Stimulated activated naive CD4-positive, alpha-beta T cell (primary cell): ENCODE results near the gene GINS2.

Experiments
- DNase-seq, 6 experiments: peaks; one replicate each; lab custom pipeline; 2025; lab: John Stamatoyannopoulos, UW

Gene GINS2

DNA sequence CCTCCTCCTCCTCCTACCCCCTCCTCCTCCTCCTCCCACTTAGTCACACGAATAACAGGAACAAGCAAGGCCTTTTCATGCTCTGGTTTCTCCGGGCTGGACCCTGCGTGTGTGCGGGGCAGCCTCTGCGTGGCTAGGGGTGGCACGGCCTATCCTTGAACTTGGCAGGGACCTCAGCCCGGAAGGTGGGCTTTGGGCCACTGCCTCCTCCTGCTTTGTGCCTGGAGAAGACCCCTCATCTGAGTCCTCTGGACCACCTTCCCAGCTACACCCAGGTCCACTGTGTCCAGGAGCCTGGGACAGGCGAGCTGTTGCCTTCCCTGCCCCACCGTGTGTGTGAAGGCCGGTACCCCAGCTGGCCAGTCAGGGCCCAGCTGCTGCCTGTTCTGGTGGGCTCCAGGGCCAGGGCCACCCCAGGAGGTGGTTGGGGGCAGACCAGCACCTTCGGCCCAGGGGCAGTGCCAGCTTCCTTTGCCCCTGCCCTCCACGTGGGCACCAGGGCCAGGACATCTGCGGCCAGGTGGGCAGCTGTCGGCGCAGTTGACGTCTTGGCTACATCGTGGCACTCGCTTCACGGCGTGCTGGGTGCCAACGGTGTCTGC, 35.4 kb downstream of the GINS2 start:
- DNase-seq = no peak

DNA sequence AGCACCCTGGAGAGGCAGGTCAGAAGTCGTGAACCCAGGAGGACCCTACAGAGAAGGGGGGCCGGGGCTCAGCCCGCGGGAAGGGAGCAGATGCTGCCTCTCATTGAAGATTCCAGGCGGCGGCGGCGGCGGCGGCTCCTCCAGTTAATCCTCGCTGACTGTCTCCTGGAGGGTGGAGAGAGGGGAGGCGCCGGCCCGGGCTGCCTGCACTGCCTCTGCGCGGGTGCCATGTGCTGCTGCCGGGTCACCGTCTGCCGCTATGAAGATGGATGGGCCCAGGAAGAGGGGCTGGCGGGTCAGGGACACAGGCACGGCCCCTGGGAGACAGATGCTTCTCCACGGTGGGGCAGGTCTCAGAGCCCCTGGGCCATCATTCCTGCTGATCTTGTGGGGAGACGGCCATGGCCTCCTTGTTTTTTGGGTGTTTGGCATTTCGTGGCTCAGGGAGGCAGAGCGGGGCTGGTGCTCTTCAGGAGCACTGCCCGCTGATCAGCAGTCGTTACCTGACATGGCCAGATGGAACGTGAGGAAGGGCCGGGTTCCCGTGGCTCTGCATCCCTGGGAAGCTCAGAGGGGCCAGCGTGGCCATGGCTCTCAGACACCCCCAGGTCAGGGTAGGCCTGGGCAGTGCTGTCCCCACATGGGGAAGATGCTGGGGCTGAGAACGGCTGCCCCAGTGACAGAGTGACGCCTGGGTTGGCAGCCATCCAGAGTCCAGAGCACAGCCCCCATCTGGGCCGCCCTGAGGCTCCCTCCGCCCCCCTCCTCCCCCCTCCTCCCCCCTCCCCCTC, 36.1 kb downstream of the GINS2 start:
- DNase-seq = no peak

DNA sequence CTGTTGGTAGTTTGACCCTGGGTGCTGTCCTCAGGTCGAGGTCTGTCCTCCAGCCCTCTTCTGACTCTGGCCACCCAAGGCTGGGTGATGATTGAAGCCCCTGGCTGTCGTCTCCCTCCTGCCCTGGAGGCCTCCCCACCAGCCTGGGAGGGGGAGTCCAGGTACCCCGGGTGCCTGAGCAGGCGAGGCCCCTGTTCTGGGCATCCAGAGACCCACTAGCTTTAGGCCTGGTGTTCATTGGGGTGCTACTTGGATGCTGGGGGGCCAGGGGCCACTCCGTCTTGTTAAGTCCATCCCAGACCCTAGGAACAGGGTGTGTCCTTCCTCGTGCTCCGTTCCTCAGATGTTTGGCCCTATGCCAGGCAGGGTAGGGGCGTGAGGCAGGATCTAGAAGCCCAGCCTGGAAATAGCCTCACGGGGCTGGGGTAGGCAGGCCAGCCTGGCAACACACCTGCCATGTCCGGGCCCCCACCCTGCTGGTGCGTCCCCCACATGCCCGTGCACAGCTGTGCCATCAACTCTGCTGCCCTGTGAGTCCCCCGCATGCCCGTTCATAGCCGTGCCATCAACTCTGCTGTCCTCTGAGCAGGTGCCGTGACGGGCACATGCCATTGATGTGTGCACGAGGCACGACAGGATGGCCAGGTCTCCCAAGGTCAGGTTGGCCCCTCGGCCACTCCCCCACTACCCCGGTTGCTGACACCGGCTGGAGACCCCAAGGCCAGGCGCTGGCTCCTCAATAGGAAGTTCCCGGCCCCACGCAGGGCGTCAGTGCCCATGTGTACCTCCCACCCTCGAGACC, 36.9 kb downstream of the GINS2 start:
- DNase-seq = no peak

DNA sequence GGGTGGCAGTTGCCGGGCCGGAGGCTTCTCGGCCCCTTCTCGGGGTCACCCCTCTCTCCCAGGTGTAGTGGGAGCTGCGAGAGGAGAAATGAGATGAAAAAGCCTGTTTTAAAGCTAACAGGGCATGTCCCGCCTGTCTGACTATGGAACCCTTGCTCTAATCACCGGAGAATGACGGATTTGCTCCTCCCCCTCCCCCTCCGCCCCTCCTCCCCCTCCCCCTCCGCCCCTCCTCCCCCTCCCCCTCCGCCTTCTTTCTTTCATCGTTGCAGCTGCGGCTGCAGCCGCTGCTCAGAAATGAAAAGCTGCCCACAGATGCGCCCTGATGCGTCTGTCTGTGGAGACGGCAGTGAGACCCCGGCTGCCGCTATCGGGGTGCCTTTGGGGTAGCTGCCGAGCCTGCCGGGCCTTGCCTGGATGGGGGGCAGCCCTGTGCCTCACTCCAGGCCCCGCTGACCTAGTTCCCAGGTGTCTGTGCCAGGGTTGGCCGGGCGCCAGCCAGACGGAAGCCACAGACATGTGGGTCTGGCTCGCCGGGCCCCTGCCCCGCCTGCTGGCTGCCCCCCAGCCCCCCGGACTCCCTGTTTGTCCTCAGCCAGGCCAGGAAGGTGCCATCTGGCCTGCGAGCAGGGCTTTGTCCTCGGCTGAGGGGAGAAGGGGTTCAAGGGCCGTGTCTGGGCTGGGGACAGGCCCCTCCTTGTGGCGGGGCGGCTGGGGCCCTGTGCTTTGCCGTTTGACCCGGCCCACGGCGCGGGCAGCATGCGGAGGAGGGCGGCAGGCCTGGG, 37.7 kb downstream of the GINS2 start:
- DNase-seq = no peak

DNA sequence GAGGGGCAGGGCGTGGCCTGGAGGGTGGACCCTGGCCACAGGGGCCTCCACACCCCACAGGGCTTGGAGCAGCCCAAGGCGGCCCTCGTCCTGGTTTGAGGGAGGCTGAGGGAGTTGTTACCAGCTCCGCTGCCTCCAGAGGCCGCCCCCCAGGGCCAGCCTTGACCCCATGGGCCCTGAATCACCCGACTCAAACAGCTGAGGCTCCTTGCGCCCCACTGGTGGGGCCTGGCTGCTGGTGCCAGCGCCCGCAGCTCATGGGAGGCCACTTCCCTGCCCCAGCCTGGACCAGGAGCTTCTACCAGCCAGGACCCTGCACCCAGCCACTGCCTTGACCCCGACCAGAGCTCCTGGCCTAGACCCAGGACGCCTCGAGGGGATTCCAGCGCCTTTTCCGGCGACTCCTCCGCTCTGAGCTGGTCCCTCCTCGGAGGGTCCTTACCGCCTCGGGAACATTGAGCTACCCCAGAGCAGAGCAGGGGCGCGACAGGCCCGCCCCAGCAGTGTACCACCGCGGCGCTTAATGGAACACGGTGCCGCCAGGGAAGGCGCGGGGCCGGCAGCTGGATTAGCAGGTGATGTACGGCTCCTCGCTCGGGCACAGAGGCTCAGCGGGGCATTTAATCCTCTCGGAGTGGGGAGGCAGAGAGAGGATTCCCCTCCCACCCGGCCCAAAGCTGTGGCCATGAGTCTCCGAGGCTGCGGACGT, 38.5 kb downstream of the GINS2 start:
- no peak for DNase-seq

DNA sequence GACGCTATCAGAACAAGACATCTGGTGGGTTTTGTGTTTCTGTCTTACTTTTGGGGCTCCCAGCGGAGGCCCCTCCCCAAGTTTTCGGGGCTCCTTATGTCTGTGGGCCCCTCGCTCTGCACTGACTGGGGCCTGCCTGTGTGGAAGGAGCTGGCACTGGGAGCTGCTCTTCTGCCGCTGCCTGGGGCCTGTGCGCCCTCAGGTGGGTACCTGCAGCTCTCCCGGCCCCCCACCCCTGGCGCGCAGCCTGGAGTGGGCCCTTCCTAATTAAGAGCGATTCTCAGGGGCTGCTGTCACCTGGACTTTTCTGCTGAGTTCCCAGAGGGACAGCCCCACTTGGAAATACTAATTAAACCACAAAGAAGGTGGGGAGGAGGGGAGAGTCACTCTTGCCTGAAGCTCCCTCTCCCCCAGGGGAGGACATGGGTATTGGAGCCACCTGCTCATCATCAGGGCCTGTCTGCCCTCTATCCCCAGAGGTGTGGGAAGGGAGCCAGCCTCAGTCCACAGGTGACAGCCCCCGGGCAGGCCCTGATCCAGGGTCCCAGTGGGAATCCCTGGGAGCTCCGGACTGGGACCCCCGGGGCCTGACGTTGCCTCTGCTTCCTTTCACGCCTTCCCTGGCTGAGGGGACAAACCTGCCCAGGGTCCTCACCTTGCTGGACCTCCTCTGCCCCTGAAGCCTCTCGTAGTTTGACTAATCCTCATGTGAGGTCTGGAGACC, 39.2 kb downstream of the GINS2 start:
- DNase-seq = no peak

DNA sequence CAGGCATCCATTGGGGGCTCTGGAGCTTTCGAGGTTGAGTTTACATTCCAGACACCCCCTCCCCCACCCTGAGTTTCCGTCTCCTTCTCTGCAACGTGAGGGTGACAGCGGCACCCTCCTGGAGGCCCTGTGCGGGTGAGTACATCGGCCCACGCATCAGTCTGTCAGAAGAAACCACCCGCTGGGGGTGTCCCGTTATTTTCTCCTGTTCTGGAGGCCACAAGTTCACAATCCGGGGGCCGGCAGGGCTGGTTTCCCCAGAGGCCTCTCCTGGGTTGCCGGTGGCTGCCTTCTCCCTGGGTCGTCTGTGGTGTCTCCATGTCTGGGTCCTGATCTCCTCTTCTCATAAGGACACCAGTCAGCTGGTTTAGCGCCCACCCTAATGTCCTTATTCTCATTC, 39.9 kb downstream of the GINS2 start:
- DNase-seq = no peak

DNA sequence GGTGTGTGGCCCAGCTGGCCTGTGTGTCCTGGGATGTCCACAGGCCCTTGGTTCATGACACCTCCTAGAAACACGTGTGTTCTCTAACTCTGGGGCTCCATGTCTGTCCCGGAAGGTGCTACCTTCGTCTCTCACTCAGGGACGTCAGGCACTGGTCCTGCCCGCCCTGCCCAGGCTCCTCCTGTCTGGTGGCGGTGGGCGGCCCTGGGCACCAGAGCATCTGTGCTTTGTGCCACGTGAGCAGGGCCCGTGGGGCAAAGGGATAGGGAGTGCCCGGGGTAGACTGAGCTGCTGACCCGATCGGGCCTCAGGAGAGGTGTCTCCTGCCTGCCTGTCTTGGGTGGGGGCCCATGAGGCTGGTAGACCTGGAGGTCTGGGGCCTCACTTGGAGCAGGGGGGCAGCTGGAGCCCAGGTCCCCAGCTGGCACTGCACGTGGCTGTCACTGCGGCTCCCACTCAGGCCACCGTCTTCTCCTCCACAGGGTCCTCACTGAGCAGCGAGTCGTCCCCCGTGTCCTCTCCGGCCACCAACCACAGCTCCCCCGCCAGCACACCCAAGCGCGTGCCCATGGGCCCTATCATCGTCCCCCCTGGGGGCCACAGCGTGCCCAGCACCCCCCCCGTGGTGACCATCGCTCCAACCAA, 40.6 kb downstream of the GINS2 start:
- no peak for DNase-seq

DNA sequence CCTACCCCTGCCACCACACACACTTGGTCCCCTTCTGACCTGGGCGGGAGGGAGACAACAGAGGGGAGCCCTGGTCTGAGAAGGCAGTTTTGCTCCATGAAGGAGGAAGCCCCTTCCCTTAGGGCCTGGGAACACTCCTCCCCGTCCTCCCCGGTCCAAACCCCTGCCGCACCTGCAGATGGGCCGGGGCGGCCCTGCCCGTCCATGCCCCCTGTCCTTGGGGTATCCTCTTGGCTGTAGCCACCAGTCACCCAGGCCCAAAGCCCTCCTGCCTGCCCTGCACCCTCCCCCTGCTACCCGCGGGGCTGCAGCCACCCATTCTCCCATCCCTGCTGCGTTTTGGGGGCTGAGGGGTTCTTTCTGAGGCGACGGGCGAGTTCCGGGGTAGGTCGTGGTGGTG, 41.8 kb downstream of the GINS2 start:
- no peak for DNase-seq

DNA sequence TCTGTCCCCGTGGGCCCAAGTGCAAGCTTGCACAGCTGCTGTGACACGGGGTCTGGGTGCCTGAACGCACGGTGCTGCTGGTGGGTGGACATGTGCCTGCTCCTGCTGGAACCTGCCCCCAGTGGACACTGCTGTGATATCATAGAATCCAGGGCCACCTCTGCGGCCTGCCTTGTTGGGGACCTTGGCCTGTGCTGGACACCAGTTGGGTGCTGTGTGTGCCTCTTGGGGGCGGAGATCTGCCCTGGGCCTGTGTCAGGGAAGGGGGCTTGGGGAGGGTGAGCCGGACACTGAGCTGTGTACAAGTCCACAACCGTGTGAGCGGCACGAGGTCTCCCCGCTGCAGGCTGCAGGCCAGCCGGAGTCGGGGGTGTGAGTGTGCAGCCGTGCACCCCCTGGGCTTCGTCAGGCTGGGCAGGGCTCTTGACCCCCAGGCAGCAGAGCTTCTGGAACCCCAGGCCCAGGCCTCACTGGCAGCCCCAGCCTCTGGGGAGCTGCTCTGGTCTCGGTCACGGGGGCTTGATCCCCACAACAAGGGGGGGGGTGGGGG, 42.3 kb downstream of the GINS2 start:
- no peak for DNase-seq

DNA sequence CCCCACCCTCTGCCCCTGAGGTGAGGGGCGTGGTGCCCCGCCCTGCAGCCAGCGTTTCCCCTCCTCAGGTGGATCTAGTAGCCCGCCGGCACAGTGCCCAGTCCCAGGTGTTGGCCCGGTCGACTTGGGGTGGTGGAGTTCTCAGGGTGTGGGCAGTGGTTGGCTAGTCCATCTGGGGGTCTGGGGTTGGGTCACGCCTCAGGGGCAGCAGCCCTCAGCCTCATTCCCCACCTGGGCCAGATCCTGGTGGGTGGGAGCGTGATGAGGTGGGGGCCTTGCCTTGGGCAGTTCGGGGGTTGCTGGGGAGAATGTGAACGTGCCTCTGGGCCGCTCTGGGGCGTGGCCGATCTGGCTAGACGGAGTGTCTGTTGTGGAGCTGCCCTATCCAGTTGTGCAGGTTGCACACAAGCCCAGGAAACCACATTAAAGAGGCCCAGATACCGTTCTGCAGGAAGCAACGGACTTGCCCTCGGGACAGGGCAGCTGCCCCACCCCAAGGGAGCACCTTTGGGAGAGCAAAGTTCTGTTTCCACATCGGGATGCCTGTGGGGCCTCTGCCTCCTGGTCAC, 43.6 kb downstream of the GINS2 start:
- no peak for DNase-seq

DNA sequence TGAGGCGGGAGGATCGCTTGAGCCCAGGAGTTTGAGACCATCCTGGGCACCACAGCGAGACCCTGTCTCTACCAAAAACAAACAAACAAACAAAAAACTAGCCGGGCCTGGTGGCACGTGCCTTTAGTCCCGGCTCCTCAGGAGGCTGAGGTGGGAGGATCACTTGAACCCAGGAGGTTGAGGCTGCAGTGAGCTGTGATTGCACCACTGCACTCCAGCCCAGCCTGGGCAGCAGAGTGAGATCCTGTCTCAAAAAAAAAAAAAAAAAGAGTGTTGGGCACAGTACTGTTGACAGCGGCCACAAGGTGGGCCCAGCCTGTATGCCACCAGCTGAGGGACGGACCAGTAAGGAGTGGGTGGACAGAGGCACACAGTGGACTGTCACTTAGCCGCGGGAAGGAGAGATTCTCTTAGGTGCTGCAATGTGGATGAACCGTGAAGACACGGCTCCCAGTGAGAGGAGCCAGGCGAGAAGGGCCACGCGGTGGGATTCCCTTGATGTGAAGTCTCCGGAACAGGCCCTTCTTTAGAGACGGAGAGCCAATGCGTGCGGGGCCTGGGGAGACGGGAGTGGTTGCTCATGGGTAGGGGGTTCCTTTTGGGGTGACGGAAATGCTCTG, 44.6 kb downstream of the GINS2 start:
- no peak for DNase-seq

DNA sequence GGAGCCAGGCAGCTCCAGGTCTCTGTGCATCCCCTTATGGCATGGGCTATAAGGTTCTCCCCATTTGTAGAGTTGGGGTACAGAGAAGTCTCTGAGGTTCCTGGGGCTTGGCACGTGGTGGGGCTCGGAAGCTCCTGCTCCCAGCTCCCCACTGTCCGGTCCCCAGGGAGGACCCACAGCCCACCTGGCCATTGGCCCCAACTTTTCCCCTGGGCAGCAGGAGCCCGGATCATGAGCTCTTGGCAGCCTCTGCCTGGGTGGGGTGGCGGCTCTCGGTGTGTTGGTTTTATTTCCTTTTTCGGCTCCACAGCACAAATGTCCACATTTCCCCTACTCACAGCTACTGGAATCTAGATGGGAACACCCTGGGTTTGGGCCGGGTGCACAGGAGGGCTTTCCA, 45.1 kb downstream of the GINS2 start:
- DNase-seq = no peak

DNA sequence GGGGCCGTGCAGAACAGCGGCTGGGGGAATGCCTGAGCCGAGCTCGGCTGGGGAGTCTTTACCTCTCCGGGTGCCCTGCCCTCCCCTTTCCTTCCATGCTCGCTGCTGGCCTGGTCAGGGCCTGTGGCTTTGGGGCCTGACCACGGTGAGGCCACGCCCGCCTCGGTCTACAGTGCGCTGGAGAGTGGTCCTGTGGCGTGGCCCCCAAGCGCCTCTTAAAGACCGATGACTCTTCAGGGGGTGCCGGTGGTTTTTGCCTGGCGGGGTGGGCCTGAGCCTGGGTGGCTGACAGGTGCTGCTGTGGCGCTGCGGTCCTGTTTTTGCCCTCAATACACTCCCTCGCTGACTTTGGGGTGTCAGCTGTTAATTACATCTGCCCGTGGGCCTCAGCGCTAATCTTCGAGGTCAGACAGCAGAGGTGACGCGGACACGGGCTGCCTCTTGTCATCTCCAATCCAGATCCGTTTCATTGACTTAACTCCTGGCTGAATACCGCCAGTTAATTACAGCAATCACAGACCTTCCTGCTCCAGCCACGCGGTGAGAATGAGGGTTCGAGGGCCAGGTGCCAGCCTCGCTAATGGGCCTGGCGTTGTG, 45.9 kb downstream of the GINS2 start:
- no peak for DNase-seq

DNA sequence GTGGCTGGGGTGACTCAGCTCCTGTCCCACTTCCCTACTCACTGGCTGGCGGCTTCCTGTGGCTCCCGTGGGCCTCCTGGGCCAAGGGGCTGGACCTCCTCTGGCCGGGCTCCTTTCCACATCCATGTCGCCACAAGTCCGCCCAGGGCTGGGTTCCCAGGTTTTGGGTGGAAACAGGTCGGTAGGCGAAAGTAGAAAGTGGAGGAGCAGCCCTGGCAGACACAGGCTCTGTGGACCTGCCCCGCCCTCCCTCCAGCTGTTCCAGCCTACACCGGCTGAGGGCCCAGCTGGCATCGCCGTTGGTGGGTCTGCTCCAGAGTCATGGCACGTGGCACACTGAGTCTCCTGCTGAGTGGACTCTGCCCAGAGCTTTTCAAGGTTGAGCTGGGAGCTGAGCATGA, 47.0 kb downstream of the GINS2 start:
- DNase-seq = no peak

DNA sequence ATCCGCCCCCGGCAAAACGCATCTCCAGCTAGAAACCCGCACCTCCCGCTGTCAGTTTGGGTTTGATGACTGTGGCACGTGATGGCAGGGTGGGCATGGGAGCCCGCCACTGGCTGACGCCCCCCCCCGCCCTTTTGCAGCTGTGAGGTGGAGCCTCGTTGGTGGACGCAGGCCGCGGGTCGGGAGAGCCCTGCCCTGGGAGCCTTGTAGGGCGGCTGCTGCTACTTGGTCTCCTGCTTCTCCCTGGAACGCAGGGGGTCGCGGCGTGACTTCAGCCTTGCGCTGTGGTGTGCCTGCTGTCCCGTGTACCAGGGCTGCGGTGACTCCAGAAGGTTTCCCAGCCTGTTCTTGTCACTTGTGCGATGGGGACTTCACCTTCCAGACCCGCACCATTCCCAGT, 47.4 kb downstream of the GINS2 start:
- DNase-seq = no peak

DNA sequence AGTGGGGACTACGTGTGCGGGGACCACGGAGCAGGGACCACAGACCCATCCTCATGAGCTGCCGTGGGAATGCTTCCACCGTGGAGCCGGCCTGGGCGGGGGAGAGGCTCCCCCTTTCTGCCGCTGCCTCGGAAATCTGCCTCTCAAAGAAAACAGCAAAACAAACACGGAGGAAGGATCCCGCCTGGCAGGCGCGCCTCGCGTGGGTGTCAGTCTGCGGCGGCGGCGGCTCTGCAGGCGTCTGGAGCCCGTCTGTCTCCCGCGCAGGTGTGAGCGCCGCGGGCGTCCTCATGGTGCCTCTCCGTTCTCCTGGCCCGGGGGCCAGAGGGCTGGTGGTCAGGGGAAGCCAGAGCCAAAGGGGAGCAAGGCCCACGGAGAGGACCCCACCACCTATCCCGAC, 48.2 kb downstream of the GINS2 start:
- no peak for DNase-seq

DNA sequence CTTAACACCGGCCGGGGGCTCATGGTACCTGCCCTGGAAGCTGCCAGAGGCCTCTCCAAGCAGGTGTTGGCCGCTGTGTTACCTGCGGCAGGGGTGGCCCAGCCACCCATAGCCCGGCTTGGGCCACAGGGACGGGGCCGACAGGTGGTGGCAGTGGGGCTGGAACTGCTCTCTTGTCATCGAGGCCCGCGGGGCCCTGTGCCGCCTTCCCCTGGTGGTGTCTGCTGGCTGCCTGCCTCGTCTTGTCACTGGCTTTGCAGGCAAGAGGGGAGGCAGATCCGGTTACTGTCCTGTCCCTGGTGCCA, 48.5 kb downstream of the GINS2 start:
- DNase-seq = no peak
